Small intestine (tissue), 7 donors: Measurements from ENCODE around the gene PITRM1. TPM values are rescaled to one million over a fixed set of nuclear protein-coding genes. Genes with fewer than 3 reads are reported as not detected.

Source experiments
- DNase-seq, 2 donors: peaks; one replicate each; pipeline versions ENCODE4 v3.0.0 to v3.0.0-alpha.2; 2013
- FAIRE-seq: peaks from 2 replicates; lab custom pipeline; 2012; peaks lifted over from hg19 to GRCh38; lab: Jason Lieb, UNC
- H3K27ac ChIP-seq, 3 donors: one replicate each; pipeline ENCODE4 v1.5.1; 2013; ENCODE audit warnings: low read length in 2 of 3, mild to moderate bottlenecking in 2 of 3, control low read depth in 1 of 3, inconsistent platforms in 1 of 3, low read depth in 1 of 3, moderate library complexity in 1 of 3
- H3K27me3 ChIP-seq, 3 donors: one replicate each; pipeline ENCODE4 v1.6.1; 2013; ENCODE audit warnings: low read length in 3 of 3, inconsistent platforms in 1 of 3; ENCODE audit not compliant: control insufficient read depth in 3 of 3, insufficient read depth in 3 of 3
- H3K36me3 ChIP-seq, 3 donors: one replicate each; pipeline ENCODE4 v1.6.1; 2013; ENCODE audit warnings: low read length in 3 of 3, inconsistent platforms in 1 of 3, low read depth in 1 of 3, mild to moderate bottlenecking in 1 of 3, moderate library complexity in 1 of 3; ENCODE audit not compliant: control insufficient read depth in 3 of 3, insufficient read depth in 2 of 3
- H3K4me1 ChIP-seq, 3 donors: one replicate each; pipeline ENCODE4 v1.6.1; 2013; ENCODE audit warnings: low read length in 2 of 3, inconsistent platforms in 1 of 3, low read depth in 1 of 3, mild to moderate bottlenecking in 1 of 3, moderate library complexity in 1 of 3; ENCODE audit not compliant: control insufficient read depth in 3 of 3, insufficient read depth in 2 of 3
- H3K4me3 ChIP-seq, 3 donors: one replicate each; pipeline ENCODE4 v1.5.1; 2013; ENCODE audit warnings: low read length in 3 of 3, control low read depth in 1 of 3, inconsistent platforms in 1 of 3, low read depth in 1 of 3, mild to moderate bottlenecking in 1 of 3, moderate library complexity in 1 of 3
- H3K9me3 ChIP-seq, 2 donors: one replicate each; pipeline ENCODE4 v1.6.1; 2013; ENCODE audit warnings: low read depth in 1 of 2, low read length in 1 of 2; ENCODE audit not compliant: control insufficient read depth in 2 of 2, insufficient read depth in 1 of 2
- WGBS, 3 donors: extraction: QIAGEN DNeasy Blood & Tissue Kit; methylation state at CpG; one replicate each; pipeline ENCODE4 v1.1.7; 2013; 5-methylcytosine and 5-hydroxymethylcytosine counted together
- polyA plus RNA-seq, 4 donors: library from polyadenylated mRNA; stranded (reverse) in 3 of 4; unstranded in 1 of 4; fragments of 200-250 nt in 3 of 4; fragments of 120-200 nt in 1 of 4; gene quantifications; one replicate each; pipeline versions ENCODE4 v1.2.1 to v1.2.3, GENCODE V29; 2013
- donor health status: healthy with polysubstance abuse.
- donor health status: control.
- donor health status: control.
- donor health status: Bipolar disorder and iron deficiency.
- donor health status: healthy.

Gene PITRM1
- polyA plus RNA-seq, 4 donors = 33.1 to 51.5 (median 46.0) TPM

GRCh38 chr10:3169271-3169670 is 3.3 kb downstream of the PITRM1 start:
- no peaks in the 10 kb centered on the region for H3K9me3 ChIP-seq
- H3K27ac ChIP-seq = no peak overlapping the region
- no peak overlapping the region for H3K4me3 ChIP-seq
- no peaks in the 10 kb centered on the region for H3K27me3 ChIP-seq
- no peak for FAIRE-seq
- DNase-seq = no peak
- peaks cover 0 to 5% (median 0%) of the 10 kb centered on the region in 3 donors for H3K4me1 ChIP-seq
- peaks cover 15 to 43% (median 17%) of the 10 kb centered on the region in 3 donors for H3K36me3 ChIP-seq
- WGBS, 3 donors = 90 to 97% (median 93%) methylated on average over 10 of the region's 10 CpGs

- no peaks in the 10 kb centered on the region for H3K27me3 ChIP-seq
- FAIRE-seq (no peak), DNase-seq (no peak)
- WGBS, 3 donors = 92 to 95% (median 94%) methylated on average over 21 of the region's 21 CpGs
- H3K9me3 ChIP-seq = no peaks in the 10 kb centered on the region
- H3K4me1 ChIP-seq = peaks cover 0 to 5% (median 0%) of the 10 kb centered on the region in 3 donors
- no peak overlapping the region for H3K27ac ChIP-seq
- no peak overlapping the region for H3K4me3 ChIP-seq
- peaks cover 16 to 54% (median 23%) of the 10 kb centered on the region in 3 donors for H3K36me3 ChIP-seq
Measured at GRCh38 chr10:3167611-3168330, 4.8 kb downstream of the PITRM1 start.

GRCh38 chr10:3166496-3167290 is 5.9 kb downstream of the PITRM1 start:
- H3K27ac ChIP-seq = no peak overlapping the region
- H3K36me3 ChIP-seq = peaks cover 23 to 63% (median 26%) of the 10 kb centered on the region in 3 donors
- DNase-seq = no peak
- peaks cover 0 to 5% (median 0%) of the 10 kb centered on the region in 3 donors for H3K4me1 ChIP-seq
- FAIRE-seq = no peak
- WGBS, 3 donors = 85 to 94% (median 92%) methylated on average over 10 of the region's 10 CpGs
- H3K27me3 ChIP-seq = no peaks in the 10 kb centered on the region
- no peak overlapping the region for H3K4me3 ChIP-seq
- H3K9me3 ChIP-seq = no peaks in the 10 kb centered on the region

GRCh38 chr10:3165196-3165595 is 7.4 kb downstream of the PITRM1 start:
- 87 to 90% (median 89%) methylated on average over 9 of the region's 9 CpGs for WGBS, 3 donors
- DNase-seq (no peak), FAIRE-seq (no peak)
- H3K36me3 ChIP-seq = peaks cover 25 to 75% (median 26%) of the 10 kb centered on the region in 3 donors
- H3K27me3 ChIP-seq = no peaks in the 10 kb centered on the region
- H3K4me1 ChIP-seq = no peaks in the 10 kb centered on the region
- no peaks in the 10 kb centered on the region for H3K9me3 ChIP-seq
- H3K4me3 ChIP-seq = no peak overlapping the region
- H3K27ac ChIP-seq = no peak overlapping the region

GRCh38 chr10:3163879-3164278 is 8.7 kb downstream of the PITRM1 start:
- DNase-seq (no peak), FAIRE-seq (no peak)
- Histone ChIP-seq H3K27me3 (no peaks in the 10 kb centered on the region), H3K4me3 (no peak overlapping the region), H3K36me3 (peaks cover 22 to 72% (median 26%) of the 10 kb centered on the region in 3 donors), H3K4me1 (no peaks in the 10 kb centered on the region), H3K27ac (no peak overlapping the region), H3K9me3 (no peaks in the 10 kb centered on the region)
- 84 to 88% (median 87%) methylated on average over 9 of the region's 9 CpGs for WGBS, 3 donors

GRCh38 chr10:3162533-3162932 is 10.0 kb downstream of the PITRM1 start:
- 93 to 97% (median 97%) methylated on average over 9 of the region's 9 CpGs for WGBS, 3 donors
- peaks cover 27 to 68% (median 32%) of the 10 kb centered on the region in 3 donors for H3K36me3 ChIP-seq
- no peak for FAIRE-seq

GRCh38 chr10:3159152-3159551 is 13.4 kb downstream of the PITRM1 start:
- 93 to 94% (median 94%) methylated on average over 10 of the region's 10 CpGs for WGBS, 3 donors
- Histone ChIP-seq H3K4me3 (no peak overlapping the region), H3K27ac (no peak overlapping the region), H3K9me3 (no peaks in the 10 kb centered on the region), H3K4me1 (no peaks in the 10 kb centered on the region), H3K27me3 (no peaks in the 10 kb centered on the region), H3K36me3 (peaks cover 21 to 61% (median 28%) of the 10 kb centered on the region in 3 donors)
- FAIRE-seq = no peak
- no peak for DNase-seq

More at GRCh38 chr10:3162533-3162932, 10.0 kb downstream of the PITRM1 start:
- Histone ChIP-seq H3K4me3 (no peak overlapping the region), H3K4me1 (no peaks in the 10 kb centered on the region), H3K27me3 (no peaks in the 10 kb centered on the region), H3K9me3 (no peaks in the 10 kb centered on the region), H3K27ac (no peak overlapping the region)
- no peak for DNase-seq

GRCh38 chr10:3154666-3155065 is 17.9 kb downstream of the PITRM1 start:
- 95 to 98% (median 97%) methylated on average over 10 of the region's 10 CpGs for WGBS, 3 donors
- H3K9me3 ChIP-seq = no peaks in the 10 kb centered on the region
- H3K36me3 ChIP-seq = peaks cover 24 to 59% (median 29%) of the 10 kb centered on the region in 3 donors
- no peak for FAIRE-seq
- no peak overlapping the region for H3K4me3 ChIP-seq
- no peak overlapping the region for H3K27ac ChIP-seq
- no peaks in the 10 kb centered on the region for H3K27me3 ChIP-seq
- H3K4me1 ChIP-seq = no peaks in the 10 kb centered on the region
- no peak for DNase-seq
